ENCODE results near the gene ZCCHC3. TPM values are rescaled to one million over a fixed set of nuclear protein-coding genes. Genes with fewer than 3 reads are reported as not detected.

The ZCCHC3 gene
- total and polyA plus RNA-seq, 8 donors: 4.2 to 10.7 (median 6.2) TPM

- Histone ChIP-seq H3K4me3 (no peak overlapping the region), H3K9me3 (no peaks in the 10 kb centered on the region), H3K36me3 (no peaks in the 10 kb centered on the region), H3K27me3 (no peaks in the 10 kb centered on the region), H3K4me1 (peaks cover 13 to 20% (median 16%) of the 10 kb centered on the region in 3 donors), H3K27ac (no peak overlapping the region)
- FAIRE-seq (no peak), ATAC-seq (no peak), DNase-seq (no peak)
- intact Hi-C loops (cut with DNase I): no loop called here
- TF ChIP-seq CTCF (IDR thresholded peaks at IDR 0.05): no peak
- WGBS, 2 donors: 80 to 83% methylated on average over 4 of the region's 4 CpGs
These were observed 1.6 kb upstream of the ZCCHC3 start for GRCh38 chr20:295804-296203.

- Histone ChIP-seq H3K4me3 (peak overlapping the region; percentile 67 to 99 (median 88)), H3K27me3 (no peaks in the 10 kb centered on the region), H3K27ac (peak overlapping the region; percentile 91 to 98 (median 98)), H3K36me3 (no peaks in the 10 kb centered on the region), H3K4me1 (peaks cover 13 to 20% (median 16%) of the 10 kb centered on the region in 3 donors), H3K9me3 (no peaks in the 10 kb centered on the region)
- no peak for TF ChIP-seq CTCF (IDR thresholded peaks at IDR 0.05)
- whole genome bisulfite sequencing, 2 donors: 0 to 1% methylated on average over 67 to 75 of the region's 75 CpGs
- no peak for FAIRE-seq
- ATAC-seq: peak; percentile 44 to 75 (median 66)
- DNase-seq: peak; percentile 53 to 86 (median 70)
- intact Hi-C loops (cut with DNase I): no loop called here
These were observed 780 bp downstream of the ZCCHC3 start for GRCh38 chr20:297925-298775.

- no peak for FAIRE-seq
- Histone ChIP-seq H3K36me3 (no peaks in the 10 kb centered on the region), H3K4me3 (peak overlapping the region; percentile 67 to 99 (median 88)), H3K27ac (peak overlapping the region in 3 of 4 donors; percentile 91 to 98 (median 98)), H3K9me3 (no peaks in the 10 kb centered on the region), H3K27me3 (no peaks in the 10 kb centered on the region), H3K4me1 (peaks cover 13 to 20% (median 16%) of the 10 kb centered on the region in 3 donors)
- intact Hi-C loops (cut with DNase I): no loop called here
- DNase-seq: no peak
- no peak for TF ChIP-seq CTCF (IDR thresholded peaks at IDR 0.05)
- WGBS, 2 donors: 7 to 10% methylated on average over 15 of the region's 15 CpGs
- ATAC-seq: no peak
These were observed 1.5 kb downstream of the ZCCHC3 start for GRCh38 chr20:298776-299391.

GRCh38 chr20:300345-300990, 3.1 kb downstream of the ZCCHC3 start:
- Histone ChIP-seq H3K36me3 (no peaks in the 10 kb centered on the region), H3K4me3 (peak overlapping the region in 2 of 4 donors; percentile 80 to 95), H3K27me3 (no peaks in the 10 kb centered on the region), H3K9me3 (no peaks in the 10 kb centered on the region), H3K4me1 (peaks cover 13 to 20% (median 16%) of the 10 kb centered on the region in 3 donors), H3K27ac (no peak overlapping the region)
- ATAC-seq (no peak), FAIRE-seq (no peak), DNase-seq (no peak)
- 51 to 63% methylated on average over 10 of the region's 10 CpGs for WGBS, 2 donors
- intact Hi-C loops (cut with DNase I): no loop called here
- no peak for TF ChIP-seq CTCF (IDR thresholded peaks at IDR 0.05)
